ENCODE results near the gene TRIM15.

TRIM15 gene

GRCh38 chr6:30156262-30156599, 7.1 kb upstream of the TRIM15 start (continued):
- TF ChIP-seq ZFP69B (tag by site-specific recombination; IDR thresholded peaks at IDR 0.05), result no peak
- peak; percentile 95 for TF ChIP-seq ZNF660 (tag by site-specific recombination; IDR thresholded peaks at IDR 0.05)
- TF ChIP-seq TSHZ1 (tag by site-specific recombination; IDR thresholded peaks at IDR 0.05; ENCODE audit: borderline replicate concordance), result peak; percentile 89
- peak; percentile 74; the same call in 1 of the 2 replicates for TF ChIP-seq ZNF561 (tag by site-specific recombination; IDR thresholded peaks at IDR 0.05; ENCODE audit: borderline replicate concordance)
- TF ChIP-seq, protein P1, sequence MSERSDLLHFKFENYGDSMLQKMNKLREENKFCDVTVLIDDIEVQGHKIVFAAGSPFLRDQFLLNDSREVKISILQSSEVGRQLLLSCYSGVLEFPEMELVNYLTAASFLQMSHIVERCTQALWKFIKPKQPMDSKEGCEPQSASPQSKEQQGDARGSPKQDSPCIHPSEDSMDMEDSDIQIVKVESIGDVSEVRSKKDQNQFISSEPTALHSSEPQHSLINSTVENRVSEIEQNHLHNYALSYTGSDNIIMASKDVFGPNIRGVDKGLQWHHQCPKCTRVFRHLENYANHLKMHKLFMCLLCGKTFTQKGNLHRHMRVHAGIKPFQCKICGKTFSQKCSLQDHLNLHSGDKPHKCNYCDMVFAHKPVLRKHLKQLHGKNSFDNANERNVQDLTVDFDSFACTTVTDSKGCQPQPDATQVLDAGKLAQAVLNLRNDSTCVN (tag by site-specific recombination; optimal IDR thresholded peaks at IDR 0.05), result no peak
- TF ChIP-seq GLIS1 (tag by site-specific recombination; IDR thresholded peaks at IDR 0.05), result peak; percentile 43; the same call in 1 of the 2 replicates
- TF ChIP-seq, protein P2, sequence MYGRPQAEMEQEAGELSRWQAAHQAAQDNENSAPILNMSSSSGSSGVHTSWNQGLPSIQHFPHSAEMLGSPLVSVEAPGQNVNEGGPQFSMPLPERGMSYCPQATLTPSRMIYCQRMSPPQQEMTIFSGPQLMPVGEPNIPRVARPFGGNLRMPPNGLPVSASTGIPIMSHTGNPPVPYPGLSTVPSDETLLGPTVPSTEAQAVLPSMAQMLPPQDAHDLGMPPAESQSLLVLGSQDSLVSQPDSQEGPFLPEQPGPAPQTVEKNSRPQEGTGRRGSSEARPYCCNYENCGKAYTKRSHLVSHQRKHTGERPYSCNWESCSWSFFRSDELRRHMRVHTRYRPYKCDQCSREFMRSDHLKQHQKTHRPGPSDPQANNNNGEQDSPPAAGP (tag by site-specific recombination; IDR thresholded peaks at IDR 0.05), result peak; percentile 93
- TF ChIP-seq KLF10 (tag by site-specific recombination; IDR thresholded peaks at IDR 0.05), result peak; percentile 89
- no peak for TF ChIP-seq ZBTB7A (tag by site-specific recombination; IDR thresholded peaks at IDR 0.05; ENCODE audit: low read depth)
- TF ChIP-seq ZNF391 (tag by site-specific recombination; IDR thresholded peaks at IDR 0.05; ENCODE audit: borderline replicate concordance, low read depth), result no peak
- TF ChIP-seq, protein P3, sequence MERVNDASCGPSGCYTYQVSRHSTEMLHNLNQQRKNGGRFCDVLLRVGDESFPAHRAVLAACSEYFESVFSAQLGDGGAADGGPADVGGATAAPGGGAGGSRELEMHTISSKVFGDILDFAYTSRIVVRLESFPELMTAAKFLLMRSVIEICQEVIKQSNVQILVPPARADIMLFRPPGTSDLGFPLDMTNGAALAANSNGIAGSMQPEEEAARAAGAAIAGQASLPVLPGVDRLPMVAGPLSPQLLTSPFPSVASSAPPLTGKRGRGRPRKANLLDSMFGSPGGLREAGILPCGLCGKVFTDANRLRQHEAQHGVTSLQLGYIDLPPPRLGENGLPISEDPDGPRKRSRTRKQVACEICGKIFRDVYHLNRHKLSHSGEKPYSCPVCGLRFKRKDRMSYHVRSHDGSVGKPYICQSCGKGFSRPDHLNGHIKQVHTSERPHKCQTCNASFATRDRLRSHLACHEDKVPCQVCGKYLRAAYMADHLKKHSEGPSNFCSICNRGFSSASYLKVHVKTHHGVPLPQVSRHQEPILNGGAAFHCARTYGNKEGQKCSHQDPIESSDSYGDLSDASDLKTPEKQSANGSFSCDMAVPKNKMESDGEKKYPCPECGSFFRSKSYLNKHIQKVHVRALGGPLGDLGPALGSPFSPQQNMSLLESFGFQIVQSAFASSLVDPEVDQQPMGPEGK (tag by site-specific recombination; IDR thresholded peaks at IDR 0.05), result peak; percentile 89
- TF ChIP-seq ZNF324 (tag by site-specific recombination; IDR thresholded peaks at IDR 0.05), result peak; percentile 72; the same call in 1 of the 2 replicates
- TF ChIP-seq ZNF548 (tag by site-specific recombination; IDR thresholded peaks at IDR 0.05), result no peak
- TF ChIP-seq ZSCAN30 (tag by site-specific recombination; IDR thresholded peaks at IDR 0.05), result peak; percentile 33; the same call in 1 of the 2 replicates
- peak; percentile 93 for TF ChIP-seq ZBTB11 (tag by site-specific recombination; conservative IDR thresholded peaks at IDR 0.05; ENCODE audit: low read depth)
- TF ChIP-seq KLF8 (tag by site-specific recombination; IDR thresholded peaks at IDR 0.05), result peak; percentile 63
- TF ChIP-seq ZNF248 (tag by site-specific recombination; IDR thresholded peaks at IDR 0.05), result no peak
- TF ChIP-seq ZNF423 (tag by site-specific recombination; IDR thresholded peaks at IDR 0.05), result no peak
- TF ChIP-seq ZNF843 (tag by site-specific recombination; IDR thresholded peaks at IDR 0.05), result peak; percentile 34; the same call in 1 of the 2 replicates
- peak; percentile 62 for TF ChIP-seq HIC1 (tag by site-specific recombination; IDR thresholded peaks at IDR 0.05)
- TF ChIP-seq KLF7 (tag by site-specific recombination; IDR thresholded peaks at IDR 0.05; ENCODE audit: borderline replicate concordance), result peak; percentile 87; the same call in 1 of the 2 replicates
- no peak for TF ChIP-seq ZNF169 (tag by site-specific recombination; IDR thresholded peaks at IDR 0.05)
- no peak for TF ChIP-seq ZNF510 (tag by site-specific recombination; IDR thresholded peaks at IDR 0.05; ENCODE audit: insufficient replicate concordance)
- TF ChIP-seq ZNF629 (tag by site-specific recombination; IDR thresholded peaks at IDR 0.05), result peak; percentile 90
- no peak for TF ChIP-seq ZNF121 (tag by site-specific recombination; IDR thresholded peaks at IDR 0.05)

All from HEK293 (cell line).